ENCODE measurements around the gene KRR1. TPM values are rescaled to one million over a fixed set of nuclear protein-coding genes. Genes with fewer than 3 reads are reported as not detected.

Gene KRR1
- total RNA-seq (2022; extraction: Qiagen RNA extraction; ENCODE audit: low read depth): 62.1 to 80.9 TPM (median 71.1 TPM) in 5 replicates

GRCh38 chr12:75511116-75512048 is at the start of gene KRR1:
Gene KRR1 (minus strand): TSS chr12:75511609. CDS start chr12:75511597, 12 bp downstream.

GRCh38 chr12:75480469-75480949 is 30.9 kb downstream of the KRR1 start, which contains the start of gene GLIPR1:
Gene GLIPR1 (plus strand): TSS chr12:75480755. CDS start chr12:75480881, 126 bp downstream.

Other genes starting within 250 kb of the KRR1 start
- 1.4 to 2.1 TPM (median 1.7 TPM) in 5 replicates for gene CAPS2, start 181.3 kb downstream of the KRR1 start, total RNA-seq (2022; extraction: Qiagen RNA extraction; ENCODE audit: low read depth)
- not detected in 5 replicates for gene GLIPR1L1, start 176.9 kb downstream of the KRR1 start, total RNA-seq (2022; extraction: Qiagen RNA extraction; ENCODE audit: low read depth)
- gene GLIPR1L2, start 120.5 kb downstream of the KRR1 start, total RNA-seq (2022; extraction: Qiagen RNA extraction; ENCODE audit: low read depth): 0.11 to 0.14 TPM (median 0.12 TPM) in 4 of 5 replicates, not detected in the other
- gene GLIPR1, start 30.9 kb downstream of the KRR1 start, total RNA-seq (2022; extraction: Qiagen RNA extraction; ENCODE audit: low read depth): 26.5 to 37.0 TPM (median 32.3 TPM) in 5 replicates

Data from A549 treated with DMSO at 1 μM for 4 hours (cell line).